ENCODE measurements around the gene PDLIM1. TPM values are rescaled to one million over a fixed set of nuclear protein-coding genes. Genes with fewer than 3 reads are reported as not detected.
A peak's percentile ranks its signal among the peaks of the same experiment; 100 is the strongest.

Gene PDLIM1
- total RNA-seq, 2 donors from 2014 or later, result 93.9 to 158 TPM

DNA sequence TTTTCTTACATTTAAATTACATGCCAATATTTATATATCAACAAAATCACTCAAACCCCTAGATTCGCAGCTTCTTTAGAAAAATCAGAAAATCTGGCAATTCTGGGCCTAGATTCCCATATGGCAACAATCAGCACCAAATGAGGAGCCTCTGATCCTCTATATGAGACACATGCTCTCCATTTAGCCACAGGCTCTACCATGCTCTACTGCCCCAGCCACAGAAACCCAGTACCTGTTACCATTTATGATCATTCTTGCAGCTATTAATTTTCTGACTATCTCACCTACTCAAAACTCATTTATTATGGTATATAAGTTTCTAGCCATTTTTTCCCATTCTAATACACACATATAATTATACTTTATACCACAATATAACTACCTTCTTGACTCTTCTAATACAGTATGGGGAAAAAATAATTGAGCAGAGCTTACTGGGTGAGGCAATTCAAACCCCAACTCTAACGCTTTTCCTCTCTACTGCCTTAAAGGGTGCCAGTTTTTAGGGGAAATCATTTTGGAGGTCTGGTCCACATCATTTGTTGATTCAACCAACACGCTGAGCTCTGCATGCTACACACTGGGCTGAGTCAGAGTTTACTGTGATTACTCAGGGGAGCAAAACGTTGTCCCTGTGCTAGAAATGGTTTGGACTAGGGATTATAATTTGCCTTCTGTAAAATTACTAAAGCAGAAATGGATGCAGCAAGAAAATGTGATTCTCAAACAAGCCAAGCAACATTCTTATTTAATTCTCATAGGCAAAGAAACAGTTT lies 11.6 kb downstream of the PDLIM1 start:
- peaks cover 18% of the 10 kb centered on the region for H3K4me1 ChIP-seq (ENCODE audit: control insufficient read depth, insufficient read depth, low read length)
- 89 to 96% methylated on average over 4 of the region's 4 CpGs for WGBS, 2 experiments (ENCODE audit: insufficient coverage in 1 of 2, insufficient read length in 1 of 2)
- peaks cover 7% of the 10 kb centered on the region for H3K9me3 ChIP-seq (ENCODE audit: control insufficient read depth, low read length)
- H3K27ac Mint-ChIP-seq, result peak overlapping the region; percentile 53
- H3K27ac ChIP-seq (ENCODE audit: low read depth, low read length), result no peak overlapping the region
- no peak for DNase-seq
- no peak overlapping the region for H3K9ac ChIP-seq (ENCODE audit: extremely low read depth, low read length, poor library complexity, severe bottlenecking)
- no peaks in the 10 kb centered on the region for H3K27me3 ChIP-seq (ENCODE audit: control insufficient read depth, insufficient read depth, low read length, poor library complexity, severe bottlenecking)
- peaks cover 11% of the 10 kb centered on the region for H3K36me3 Mint-ChIP-seq (ENCODE audit: low read depth)
- H3K4me3 Mint-ChIP-seq, result no peak overlapping the region
- H3K36me3 ChIP-seq (ENCODE audit: control insufficient read depth, insufficient read depth, low read length), result peaks cover 69% of the 10 kb centered on the region
- H3K27me3 Mint-ChIP-seq (ENCODE audit: insufficient read depth), result no peaks in the 10 kb centered on the region
- peaks cover 4% of the 10 kb centered on the region for H3K9me3 Mint-ChIP-seq
- TF ChIP-seq, protein P1, sequence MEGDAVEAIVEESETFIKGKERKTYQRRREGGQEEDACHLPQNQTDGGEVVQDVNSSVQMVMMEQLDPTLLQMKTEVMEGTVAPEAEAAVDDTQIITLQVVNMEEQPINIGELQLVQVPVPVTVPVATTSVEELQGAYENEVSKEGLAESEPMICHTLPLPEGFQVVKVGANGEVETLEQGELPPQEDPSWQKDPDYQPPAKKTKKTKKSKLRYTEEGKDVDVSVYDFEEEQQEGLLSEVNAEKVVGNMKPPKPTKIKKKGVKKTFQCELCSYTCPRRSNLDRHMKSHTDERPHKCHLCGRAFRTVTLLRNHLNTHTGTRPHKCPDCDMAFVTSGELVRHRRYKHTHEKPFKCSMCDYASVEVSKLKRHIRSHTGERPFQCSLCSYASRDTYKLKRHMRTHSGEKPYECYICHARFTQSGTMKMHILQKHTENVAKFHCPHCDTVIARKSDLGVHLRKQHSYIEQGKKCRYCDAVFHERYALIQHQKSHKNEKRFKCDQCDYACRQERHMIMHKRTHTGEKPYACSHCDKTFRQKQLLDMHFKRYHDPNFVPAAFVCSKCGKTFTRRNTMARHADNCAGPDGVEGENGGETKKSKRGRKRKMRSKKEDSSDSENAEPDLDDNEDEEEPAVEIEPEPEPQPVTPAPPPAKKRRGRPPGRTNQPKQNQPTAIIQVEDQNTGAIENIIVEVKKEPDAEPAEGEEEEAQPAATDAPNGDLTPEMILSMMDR (conservative IDR thresholded peaks at IDR 0.05), result no peak
- H3K4me3 ChIP-seq (ENCODE audit: low read length), result no peak overlapping the region
- H3K4me1 Mint-ChIP-seq, result peaks cover 50% of the 10 kb centered on the region

DNA sequence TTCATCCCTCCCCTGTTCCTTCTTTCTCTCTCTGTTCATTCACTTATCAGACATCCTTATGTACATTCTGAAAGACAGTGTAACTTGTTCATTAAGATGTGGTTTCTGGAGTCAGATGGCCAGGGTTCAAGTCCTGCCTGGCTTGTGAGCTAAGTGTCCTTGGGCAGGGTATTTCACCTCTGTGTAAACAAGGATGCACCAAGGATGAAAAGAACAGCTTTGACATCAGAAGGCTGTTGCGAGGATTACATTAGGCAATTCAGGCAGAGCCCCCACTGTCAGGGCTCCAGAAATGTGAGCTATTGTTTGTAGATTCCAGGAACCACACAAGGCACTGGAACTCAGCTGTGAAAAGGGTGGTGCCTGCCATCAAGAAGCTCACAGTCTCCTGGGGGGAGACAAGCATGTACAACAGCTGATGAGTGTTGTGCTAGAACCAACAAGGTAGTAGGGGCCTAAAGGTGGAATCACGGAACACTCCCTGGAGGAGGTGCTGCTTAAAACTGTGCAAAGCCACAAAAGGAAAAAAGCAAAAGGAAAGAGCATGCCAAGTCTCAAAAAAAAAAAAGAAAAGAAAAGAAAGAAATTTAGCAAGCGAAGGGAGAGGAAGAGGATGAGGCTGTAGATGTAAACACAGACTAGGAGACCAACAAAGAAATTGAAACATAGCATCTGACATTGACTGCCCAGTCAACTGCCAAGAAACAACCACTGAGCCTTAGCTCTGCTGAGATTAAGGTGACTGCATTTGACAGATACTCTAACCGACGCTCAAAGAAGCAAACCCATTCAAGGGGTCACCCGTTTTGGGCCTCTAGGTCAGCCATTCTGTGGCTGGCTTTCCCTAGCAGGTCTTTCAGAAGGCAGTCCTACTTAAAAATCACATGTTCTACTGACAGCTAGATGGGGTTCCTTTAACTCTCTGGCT lies 12.5 kb downstream of the PDLIM1 start:
- Mint-ChIP-seq H3K36me3 (ENCODE audit: low read depth) (peaks cover 13% of the 10 kb centered on the region), H3K27me3 (ENCODE audit: insufficient read depth) (no peaks in the 10 kb centered on the region), H3K9me3 (peaks cover 4% of the 10 kb centered on the region), H3K4me3 (no peak overlapping the region), H3K4me1 (peaks cover 58% of the 10 kb centered on the region), H3K27ac (peak overlapping the region; percentile 53)
- TF ChIP-seq, protein P1 (conservative IDR thresholded peaks at IDR 0.05), result no peak
- Histone ChIP-seq H3K36me3 (ENCODE audit: control insufficient read depth, insufficient read depth, low read length) (peaks cover 70% of the 10 kb centered on the region), H3K4me3 (ENCODE audit: low read length) (no peak overlapping the region), H3K4me1 (ENCODE audit: control insufficient read depth, insufficient read depth, low read length) (peaks cover 23% of the 10 kb centered on the region), H3K9me3 (ENCODE audit: control insufficient read depth, low read length) (peaks cover 7% of the 10 kb centered on the region), H3K27me3 (ENCODE audit: control insufficient read depth, insufficient read depth, low read length, poor library complexity, severe bottlenecking) (no peaks in the 10 kb centered on the region), H3K9ac (ENCODE audit: extremely low read depth, low read length, poor library complexity, severe bottlenecking) (no peak overlapping the region), H3K27ac (ENCODE audit: low read depth, low read length) (no peak overlapping the region)
- WGBS, 2 experiments (ENCODE audit: insufficient coverage in 1 of 2, insufficient read length in 1 of 2), result 82 to 86% methylated on average over 6 of the region's 6 CpGs
- peak; percentile 54 for DNase-seq

DNA sequence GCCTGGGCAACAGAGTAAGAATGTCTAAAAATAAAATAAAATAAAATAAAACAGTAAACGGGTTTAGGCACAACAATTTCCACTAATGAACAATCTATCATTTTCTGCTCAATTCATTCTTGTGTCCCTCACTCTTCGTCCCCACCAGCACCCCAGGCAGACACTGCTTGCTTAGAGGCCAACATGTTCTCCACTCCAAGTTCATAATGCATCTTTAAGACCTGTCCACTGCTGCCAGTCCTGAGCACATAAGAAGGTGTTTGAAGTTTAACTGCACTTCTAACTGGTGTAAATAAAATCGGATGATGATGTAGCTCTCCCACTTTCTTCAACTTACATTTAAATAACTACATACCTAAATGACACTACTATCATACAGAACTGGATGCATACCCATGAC lies 13.2 kb downstream of the PDLIM1 start:
- Mint-ChIP-seq H3K4me1 (peaks cover 65% of the 10 kb centered on the region), H3K4me3 (no peak overlapping the region), H3K27ac (no peak overlapping the region), H3K9me3 (peaks cover 4% of the 10 kb centered on the region), H3K27me3 (ENCODE audit: insufficient read depth) (no peaks in the 10 kb centered on the region), H3K36me3 (ENCODE audit: low read depth) (peaks cover 14% of the 10 kb centered on the region)
- no peak overlapping the region for H3K27ac ChIP-seq (ENCODE audit: low read depth, low read length)
- TF ChIP-seq, protein P1 (conservative IDR thresholded peaks at IDR 0.05), result no peak
- no peak for DNase-seq
- peaks cover 72% of the 10 kb centered on the region for H3K36me3 ChIP-seq (ENCODE audit: control insufficient read depth, insufficient read depth, low read length)
- peaks cover 7% of the 10 kb centered on the region for H3K9me3 ChIP-seq (ENCODE audit: control insufficient read depth, low read length)
- H3K4me1 ChIP-seq (ENCODE audit: control insufficient read depth, insufficient read depth, low read length), result peaks cover 28% of the 10 kb centered on the region
- H3K9ac ChIP-seq (ENCODE audit: extremely low read depth, low read length, poor library complexity, severe bottlenecking), result no peak overlapping the region
- WGBS, 2 experiments (ENCODE audit: insufficient coverage in 1 of 2, insufficient read length in 1 of 2), result 78 to 81% methylated on average over 3 of the region's 3 CpGs
- no peak overlapping the region for H3K4me3 ChIP-seq (ENCODE audit: low read length)
- H3K27me3 ChIP-seq (ENCODE audit: control insufficient read depth, insufficient read depth, low read length, poor library complexity, severe bottlenecking), result no peaks in the 10 kb centered on the region
